PC-3 (cell line): Measurements from ENCODE around the gene SNAPC3. TPM values are rescaled to one million over a fixed set of nuclear protein-coding genes. Genes with fewer than 3 reads are reported as not detected.
"Not testable (repeated sequence)": the region's sequence is repeated elsewhere in the genome, so short reads cannot be mapped to it uniquely, and the experiment has no call there.

Source experiments
- ATAC-seq: fragments of 200-7000 bp; cut with Tn5 transposase; 2 replicates; pipeline ENCODE4 v1.9.1; 2020; ENCODE audit warnings: mild to moderate bottlenecking, moderate library complexity
- BruUV-seq: library from RNA; stranded (reverse); fragments of 400-500 nt; replicated peaks from 2 replicates; lab custom pipeline; 2021; lab: Mats Ljungman, UMichigan
- CTCF ChIA-PET: fragments of 300-600 bp; sonication (Branson Sonifier 250); formaldehyde crosslinking; loops from one replicate; lab custom pipeline; 2022; ENCODE audit warnings: antibody characterized with exemption; lab: Charles Lee
- POLR2A ChIA-PET: fragments of 300-600 bp; sonication (Branson Sonifier 250); formaldehyde crosslinking; loops from one replicate; lab custom pipeline; 2022; ENCODE audit warnings: antibody characterized with exemption; ENCODE audit not compliant: unreplicated experiment; lab: Charles Lee
- DNase-seq: peaks from one replicate; pipeline ENCODE4 v3.0.0-alpha.2; 2015
- H2AFZ ChIP-seq: fragments of 300-600 bp; sonication (generic); 2 replicates; pipeline ENCODE4 v1.6.0; 2016; ENCODE audit warnings: antibody characterized with exemption, low read length
- H3F3A ChIP-seq: fragments of 300-600 bp; sonication (generic); one replicate; pipeline ENCODE4 v1.6.0; 2017; ENCODE audit warnings: antibody characterized with exemption, low read length, control low read depth, mild to moderate bottlenecking; ENCODE audit not compliant: unreplicated experiment
- H3K27ac ChIP-seq: fragments of 300-600 bp; sonication (generic); 2 replicates; pipeline ENCODE4 v1.5.1; 2016; ENCODE audit warnings: mild to moderate bottlenecking, low read length
- H3K27me3 ChIP-seq: fragments of 300-600 bp; sonication (generic); 2 replicates; pipeline ENCODE4 v1.6.1; 2016; ENCODE audit warnings: low read length, mixed read lengths
- H3K36me3 ChIP-seq: fragments of 300-600 bp; sonication (generic); 2 replicates; pipeline ENCODE4 v1.6.1; 2016; ENCODE audit warnings: low read depth, mixed run types, low read length, mixed read lengths
- H3K4me1 ChIP-seq: fragments of 300-600 bp; sonication (generic); 2 replicates; pipeline ENCODE4 v1.5.1; 2016; ENCODE audit warnings: low read length; ENCODE audit not compliant: insufficient read depth
- H3K4me2 ChIP-seq: fragments of 300-600 bp; sonication (generic); 2 replicates; pipeline ENCODE4 v1.6.0; 2016; ENCODE audit warnings: low read length
- H3K4me3 ChIP-seq: fragments of 300-600 bp; sonication (generic); 2 replicates; pipeline ENCODE4 v1.5.1; 2016; ENCODE audit warnings: mild to moderate bottlenecking, low read length, mixed read lengths
- H3K79me2 ChIP-seq: fragments of 300-600 bp; sonication (generic); 2 replicates; pipeline ENCODE4 v1.6.1; 2017; ENCODE audit warnings: low read length, mixed read lengths
- H3K9ac ChIP-seq: fragments of 300-600 bp; sonication (generic); 2 replicates; pipeline ENCODE4 v1.6.0; 2016; ENCODE audit warnings: mild to moderate bottlenecking, low read length
- H3K9me2 ChIP-seq: fragments of 300-600 bp; sonication (generic); replicated peaks from 2 replicates; pipeline ENCODE4 v1.6.1; 2016; ENCODE audit warnings: mixed run types, low read length, mixed read lengths
- H3K9me3 ChIP-seq: fragments of 300-600 bp; sonication (generic); 2 replicates; pipeline ENCODE4 v1.6.1; 2016; ENCODE audit warnings: low read length, mixed read lengths
- H4K20me1 ChIP-seq: fragments of 300-600 bp; sonication (generic); 2 replicates; pipeline ENCODE4 v1.6.1; 2016; ENCODE audit warnings: low read length, mixed read lengths
- EZH2 ChIP-seq: fragments of 300-600 bp; sonication (generic); IDR thresholded peaks from one replicate; pipeline ENCODE4 v1.6.1; 2017; ENCODE audit warnings: antibody characterized with exemption, mild to moderate bottlenecking, low read length; ENCODE audit not compliant: unreplicated experiment
- EZH2phosphoT487 ChIP-seq: fragments of 300-600 bp; sonication (generic); IDR thresholded peaks from 2 replicates; pipeline ENCODE4 v1.6.1; 2018; ENCODE audit warnings: mild to moderate bottlenecking, antibody characterized with exemption, low read length, borderline replicate concordance
- intact Hi-C: fragments of 100-400 bp; cut with micrococcal nuclease; formaldehyde crosslinking; loops from 2 replicates; pipeline ENCODE4 v1.9.0; 2023
- total RNA-seq: library from RNA; depleted of rRNA; stranded (reverse); fragments of >200 nt; gene quantifications from 2 replicates; pipeline ENCODE4 v1.2.3, GENCODE V29; 2014
- TF ChIP-seq, protein P1 (sequence below): fragments of 300-600 bp; sonication (generic); conservative IDR thresholded peaks from 2 replicates; pipeline ENCODE4 v1.5.1; 2017; ENCODE audit warnings: antibody characterized with exemption, low read depth, mild to moderate bottlenecking, low read length

SNAPC3 gene
- total RNA-seq, 1 experiment from 2014 or later = 25.4 TPM

DNA sequence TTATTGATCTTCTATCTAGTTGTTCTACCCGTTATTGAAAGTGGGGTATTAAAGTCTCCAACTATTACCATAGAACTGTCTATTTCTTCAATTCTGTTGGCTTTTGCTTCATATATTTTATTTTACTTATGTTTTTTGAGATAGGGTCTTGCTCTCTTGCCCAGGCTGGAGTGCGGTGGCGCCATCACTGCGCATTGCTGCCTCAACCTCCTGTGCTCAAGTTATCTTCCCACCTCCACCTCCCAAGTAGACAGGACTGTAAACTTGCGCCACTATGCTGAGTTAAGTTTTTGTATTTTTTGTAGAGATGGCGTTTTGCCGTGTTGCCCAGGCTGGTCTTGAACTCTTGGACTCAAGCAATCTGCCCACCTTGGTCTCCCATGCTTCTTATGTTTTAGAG, 16.2 kb downstream of the SNAPC3 start:
- TF ChIP-seq, protein P1, sequence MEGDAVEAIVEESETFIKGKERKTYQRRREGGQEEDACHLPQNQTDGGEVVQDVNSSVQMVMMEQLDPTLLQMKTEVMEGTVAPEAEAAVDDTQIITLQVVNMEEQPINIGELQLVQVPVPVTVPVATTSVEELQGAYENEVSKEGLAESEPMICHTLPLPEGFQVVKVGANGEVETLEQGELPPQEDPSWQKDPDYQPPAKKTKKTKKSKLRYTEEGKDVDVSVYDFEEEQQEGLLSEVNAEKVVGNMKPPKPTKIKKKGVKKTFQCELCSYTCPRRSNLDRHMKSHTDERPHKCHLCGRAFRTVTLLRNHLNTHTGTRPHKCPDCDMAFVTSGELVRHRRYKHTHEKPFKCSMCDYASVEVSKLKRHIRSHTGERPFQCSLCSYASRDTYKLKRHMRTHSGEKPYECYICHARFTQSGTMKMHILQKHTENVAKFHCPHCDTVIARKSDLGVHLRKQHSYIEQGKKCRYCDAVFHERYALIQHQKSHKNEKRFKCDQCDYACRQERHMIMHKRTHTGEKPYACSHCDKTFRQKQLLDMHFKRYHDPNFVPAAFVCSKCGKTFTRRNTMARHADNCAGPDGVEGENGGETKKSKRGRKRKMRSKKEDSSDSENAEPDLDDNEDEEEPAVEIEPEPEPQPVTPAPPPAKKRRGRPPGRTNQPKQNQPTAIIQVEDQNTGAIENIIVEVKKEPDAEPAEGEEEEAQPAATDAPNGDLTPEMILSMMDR = no peak
- TF ChIP-seq EZH2phosphoT487 (no peak), EZH2 (no peak)
- no peaks in the 10 kb centered on the region for H3K27me3 ChIP-seq
- ATAC-seq (no peak), DNase-seq (no peak)
- no peak overlapping the region for H3K27ac ChIP-seq
- CTCF ChIA-PET = no interaction called here
- H3F3A ChIP-seq = no peaks in the 10 kb centered on the region
- no peaks in the 10 kb centered on the region for H3K4me1 ChIP-seq
- POLR2A ChIA-PET = no interaction called here
- H3K4me2 ChIP-seq = no peak overlapping the region
- no peak overlapping the region for H3K4me3 ChIP-seq
- no peak overlapping the region for H2AFZ ChIP-seq
- H3K9me3 ChIP-seq = no peaks in the 10 kb centered on the region
- BruUV-seq = no TSS peak
- no peaks in the 10 kb centered on the region for H3K9me2 ChIP-seq
- no peak overlapping the region for H3K9ac ChIP-seq
- intact Hi-C loops = no loop called here
- H3K79me2 ChIP-seq = peaks cover 30% of the 10 kb centered on the region
- no peaks in the 10 kb centered on the region for H4K20me1 ChIP-seq
- peaks cover 11% of the 10 kb centered on the region for H3K36me3 ChIP-seq

- H3K9me2 ChIP-seq, ATAC-seq, H3K4me1 ChIP-seq, H2AFZ ChIP-seq, H3F3A ChIP-seq, H3K9me3 ChIP-seq, H3K27ac ChIP-seq, H3K27me3 ChIP-seq, CTCF ChIA-PET, POLR2A ChIA-PET, BruUV-seq, H3K9ac ChIP-seq, intact Hi-C loops, DNase-seq, H3K4me2 ChIP-seq, H4K20me1 ChIP-seq, H3K4me3 ChIP-seq: not testable (repeated sequence)
- Histone ChIP-seq H3K36me3 (peaks cover 16% of the 10 kb centered on the region; the same call in 1 of the 2 replicates), H3K79me2 (peaks cover 24% of the 10 kb centered on the region)
Measured at GRCh38 chr9:15441841-15442240, 19.2 kb downstream of the SNAPC3 start.

GRCh38 chr9:15442264-15442663, 19.6 kb downstream of the SNAPC3 start:
- H3K9me3 ChIP-seq, H2AFZ ChIP-seq, CTCF ChIA-PET, H3K9ac ChIP-seq, intact Hi-C loops, H3K4me3 ChIP-seq, H3K4me2 ChIP-seq, ATAC-seq, H3F3A ChIP-seq, H4K20me1 ChIP-seq, DNase-seq, H3K4me1 ChIP-seq, POLR2A ChIA-PET, H3K27ac ChIP-seq, H3K9me2 ChIP-seq, BruUV-seq, H3K27me3 ChIP-seq: not testable (repeated sequence)
- H3K36me3 ChIP-seq = peaks cover 16% of the 10 kb centered on the region; the same call in 1 of the 2 replicates
- H3K79me2 ChIP-seq = peaks cover 24% of the 10 kb centered on the region

GRCh38 chr9:15444141-15444540, 21.5 kb downstream of the SNAPC3 start:
- CTCF ChIA-PET = no interaction called here
- H3K9me3 ChIP-seq = no peaks in the 10 kb centered on the region
- H4K20me1 ChIP-seq = no peaks in the 10 kb centered on the region
- no peak overlapping the region for H3K27ac ChIP-seq
- no peak overlapping the region for H3K9ac ChIP-seq
- ATAC-seq = no peak
- intact Hi-C loops = no loop called here
- H3K4me1 ChIP-seq = no peaks in the 10 kb centered on the region
- peaks cover 6% of the 10 kb centered on the region for H3K79me2 ChIP-seq
- no peaks in the 10 kb centered on the region for H3F3A ChIP-seq
- POLR2A ChIA-PET = no interaction called here
- no peaks in the 10 kb centered on the region for H3K9me2 ChIP-seq
- no peak overlapping the region for H3K4me2 ChIP-seq
- no peak for DNase-seq
- BruUV-seq = no TSS peak
- TF ChIP-seq, protein P1 = no peak
- TF ChIP-seq EZH2 = no peak
- no peak for TF ChIP-seq EZH2phosphoT487
- no peak overlapping the region for H2AFZ ChIP-seq
- H3K4me3 ChIP-seq = no peak overlapping the region
- no peaks in the 10 kb centered on the region for H3K27me3 ChIP-seq
- H3K36me3 ChIP-seq = peaks cover 22% of the 10 kb centered on the region; the same call in 1 of the 2 replicates
